ENCODE data around the gene FCAMR. TPM values are rescaled to one million over a fixed set of nuclear protein-coding genes. Genes with fewer than 3 reads are reported as not detected.

Gene FCAMR
- total RNA-seq, 1 experiment from 2014 or later: not detected

GRCh38 chr1:206921772-206922265, 48.4 kb downstream of the FCAMR start, which contains the start of gene FCMR (continued):
- TF ChIP-seq MXD4 (CRISPR knock-in tag; IDR thresholded peaks at IDR 0.05; ENCODE audit: borderline replicate concordance) (no peak), RORB (CRISPR knock-in tag; IDR thresholded peaks at IDR 0.05) (no peak), SP1 (CRISPR knock-in tag; conservative IDR thresholded peaks at IDR 0.05) (no peak), RELA (CRISPR knock-in tag; IDR thresholded peaks at IDR 0.05; ENCODE audit: borderline replicate concordance) (no peak), E2F4 (CRISPR knock-in tag; IDR thresholded peaks at IDR 0.05; ENCODE audit: borderline replicate concordance, low read depth) (no peak), ZNF532 (CRISPR knock-in tag; IDR thresholded peaks at IDR 0.05; ENCODE audit: borderline replicate concordance) (no peak)

- CTCF ChIA-PET: interaction anchor here (1.2 to 1.9 kb wide), 4 partner anchors 17 to 150 kb away, joined by 3 to 8 read pairs (median 5); no protein-coding TSS in a partner anchor
- no peak for DNase-seq (ENCODE audit: low spot score)
- no peak overlapping the region for H3K4me3 Mint-ChIP-seq
- no peaks in the 10 kb centered on the region for H3K9me3 Mint-ChIP-seq
- POLR2A ChIA-PET: no interaction called here
- H3K36me3 Mint-ChIP-seq: no peaks in the 10 kb centered on the region
- ATAC-seq: no peak
- no peaks in the 10 kb centered on the region for H3K4me1 Mint-ChIP-seq
- peaks cover 3% of the 10 kb centered on the region; the same call in 1 of the 2 replicates for H3K27me3 Mint-ChIP-seq (ENCODE audit: low read depth)
- H3K27ac Mint-ChIP-seq: no peak overlapping the region
- no peak for TF ChIP-seq ZBTB21 (CRISPR knock-in tag; IDR thresholded peaks at IDR 0.05; ENCODE audit: borderline replicate concordance)
- TF ChIP-seq GABPB1 (CRISPR knock-in tag; IDR thresholded peaks at IDR 0.05): no peak
- no peak for TF ChIP-seq ZNF121 (CRISPR knock-in tag; IDR thresholded peaks at IDR 0.05)
- no peak for TF ChIP-seq GRHL2 (CRISPR knock-in tag; IDR thresholded peaks at IDR 0.05; ENCODE audit: insufficient replicate concordance, severe bottlenecking)
- TF ChIP-seq ZNF532 (CRISPR knock-in tag; IDR thresholded peaks at IDR 0.05; ENCODE audit: borderline replicate concordance): no peak
- no peak for TF ChIP-seq NR1H2 (CRISPR knock-in tag; IDR thresholded peaks at IDR 0.05)
- TF ChIP-seq ZNF263 (CRISPR knock-in tag; IDR thresholded peaks at IDR 0.05; ENCODE audit: low read depth): no peak
- TF ChIP-seq GTF2I (CRISPR knock-in tag; conservative IDR thresholded peaks at IDR 0.05): no peak
- TF ChIP-seq MAX (CRISPR knock-in tag; IDR thresholded peaks at IDR 0.05): no peak
- TF ChIP-seq USF2 (CRISPR knock-in tag; IDR thresholded peaks at IDR 0.05): no peak
- no peak for TF ChIP-seq AFF4 (CRISPR knock-in tag; IDR thresholded peaks at IDR 0.05; ENCODE audit: borderline replicate concordance)
- no peak for TF ChIP-seq SMAD4 (CRISPR knock-in tag; IDR thresholded peaks at IDR 0.05)
- TF ChIP-seq NFE2L1 (CRISPR knock-in tag; IDR thresholded peaks at IDR 0.05): no peak
- TF ChIP-seq MXD4 (CRISPR knock-in tag; IDR thresholded peaks at IDR 0.05; ENCODE audit: borderline replicate concordance): no peak
- no peak for TF ChIP-seq KAT7 (CRISPR knock-in tag; IDR thresholded peaks at IDR 0.05; ENCODE audit: borderline replicate concordance)
Observed at GRCh38 chr1:206918076-206918475, 52.2 kb downstream of the FCAMR start.

Data from WTC11 (cell line).